GM12801 (cell line): ENCODE data around the gene ZFP1.

ENCODE experiments used
- CTCF ChIP-seq: IDR thresholded peaks from one replicate; pipeline ENCODE4 v1.5.1; 2011; ENCODE audit warnings: control low read depth; ENCODE audit not compliant: insufficient read length; ENCODE audit errors: extremely low read depth

The ZFP1 gene

GRCh38 chr16:75127713-75128415 lies 20.5 kb upstream of the ZFP1 start:
- no peak for TF ChIP-seq CTCF

- TF ChIP-seq CTCF = no peak
Observed at GRCh38 chr16:75130150-75130771, 18.1 kb upstream of the ZFP1 start.

GRCh38 chr16:75131081-75131480 lies 17.2 kb upstream of the ZFP1 start:
- no peak for TF ChIP-seq CTCF

- TF ChIP-seq CTCF = no peak
Observed at GRCh38 chr16:75138233-75138632, 10.1 kb upstream of the ZFP1 start.

GRCh38 chr16:75138636-75139035 lies 9.7 kb upstream of the ZFP1 start:
- TF ChIP-seq CTCF = no peak

GRCh38 chr16:75139498-75139897 lies 8.8 kb upstream of the ZFP1 start:
- no peak for TF ChIP-seq CTCF

GRCh38 chr16:75143941-75144340 lies 4.4 kb upstream of the ZFP1 start:
- TF ChIP-seq CTCF = no peak
